Fibroblast of skin of abdomen (primary cell): ENCODE results near the gene TAT.
"Not testable (repeated sequence)": the region's sequence is repeated elsewhere in the genome, so short reads cannot be mapped to it uniquely, and the experiment has no call there.

Experiments
- DNase-seq: peaks from one replicate; pipeline ENCODE4 v3.0.0-alpha.2; 2013

Gene TAT

GRCh38 chr16:71584543-71585317, 7.8 kb upstream of the TAT start:
- DNase-seq = no peak

DNA sequence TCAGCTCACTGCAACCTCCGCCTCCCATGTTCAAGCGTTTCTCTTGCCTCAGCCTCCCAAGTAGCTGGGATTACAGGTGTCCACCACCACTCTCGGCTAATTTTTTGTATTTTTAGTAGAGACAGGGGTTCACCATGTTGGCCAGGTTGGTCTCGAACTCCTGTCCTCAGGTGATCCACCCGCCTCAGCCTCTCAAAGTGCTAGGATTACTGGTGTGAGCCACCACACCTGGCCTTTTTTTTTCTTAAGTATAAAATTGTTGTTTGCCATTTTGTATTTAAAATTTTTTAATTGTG, 5.6 kb upstream of the TAT start:
- DNase-seq = not testable (repeated sequence)

GRCh38 chr16:71574702-71575101, 2.2 kb downstream of the TAT start:
- DNase-seq = no peak

DNA sequence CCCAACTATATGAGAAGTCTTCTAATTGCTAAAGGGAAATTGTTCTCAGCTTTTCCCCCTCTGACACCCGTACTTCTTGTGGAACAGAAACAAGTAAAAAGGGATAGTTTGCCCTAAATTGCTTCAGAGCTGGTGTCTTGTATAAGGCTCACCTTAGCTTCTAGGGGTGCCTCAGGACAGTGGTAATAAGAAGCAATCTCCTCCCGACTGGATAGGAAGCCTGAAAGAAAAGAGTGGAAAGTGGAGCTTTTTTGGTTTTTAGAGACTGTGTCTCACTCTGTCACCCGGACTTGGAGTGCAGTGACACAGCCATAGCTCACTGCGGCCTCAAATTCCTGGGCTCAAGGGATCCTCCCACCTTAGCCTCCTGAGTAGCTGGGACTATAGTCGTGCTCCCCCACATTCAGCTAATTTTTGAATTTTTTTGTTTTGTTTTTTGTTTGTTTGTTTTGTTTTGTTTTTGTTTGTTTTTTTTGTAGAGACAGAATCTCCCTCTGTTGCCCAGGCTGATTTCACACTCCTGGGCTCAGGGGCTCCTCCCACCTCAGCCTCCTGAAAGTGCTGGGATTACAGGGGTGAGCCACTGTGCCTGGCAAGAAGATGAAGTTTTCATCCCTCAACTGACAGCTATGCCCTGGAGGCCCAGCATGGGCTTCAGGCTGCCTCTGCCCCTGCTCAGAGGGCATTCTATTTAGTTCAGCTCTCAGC, 3.4 kb downstream of the TAT start:
- no peak for DNase-seq

DNA sequence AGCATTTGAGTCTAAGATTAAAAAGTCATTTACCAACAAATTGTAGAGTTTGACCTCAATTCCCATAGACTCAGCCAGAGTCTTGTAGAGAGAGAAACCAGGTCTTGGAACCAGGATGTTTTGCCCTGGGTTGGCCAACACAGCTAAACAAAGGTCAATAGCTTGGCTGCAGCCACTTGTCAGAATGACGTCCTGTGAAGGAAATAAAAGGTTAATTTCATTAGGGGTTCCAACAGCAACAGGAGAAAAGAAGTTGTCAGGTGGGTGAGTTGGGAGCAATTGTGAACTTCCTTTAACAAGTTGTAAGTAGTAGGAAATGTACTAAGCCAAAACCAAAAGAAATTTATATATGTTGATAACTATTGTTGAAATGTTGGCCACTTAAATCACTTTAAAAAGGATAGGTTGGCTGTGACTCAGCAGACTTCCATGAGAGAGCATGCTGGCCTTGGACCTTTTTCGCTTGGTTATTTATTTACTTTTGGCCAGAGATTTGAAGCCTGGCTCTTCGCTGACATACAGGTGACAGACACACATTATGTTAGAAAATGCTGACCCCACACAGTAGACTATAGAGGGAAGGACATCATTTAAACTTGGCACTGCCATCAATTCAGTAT, 4.3 kb downstream of the TAT start:
- no peak for DNase-seq

DNA sequence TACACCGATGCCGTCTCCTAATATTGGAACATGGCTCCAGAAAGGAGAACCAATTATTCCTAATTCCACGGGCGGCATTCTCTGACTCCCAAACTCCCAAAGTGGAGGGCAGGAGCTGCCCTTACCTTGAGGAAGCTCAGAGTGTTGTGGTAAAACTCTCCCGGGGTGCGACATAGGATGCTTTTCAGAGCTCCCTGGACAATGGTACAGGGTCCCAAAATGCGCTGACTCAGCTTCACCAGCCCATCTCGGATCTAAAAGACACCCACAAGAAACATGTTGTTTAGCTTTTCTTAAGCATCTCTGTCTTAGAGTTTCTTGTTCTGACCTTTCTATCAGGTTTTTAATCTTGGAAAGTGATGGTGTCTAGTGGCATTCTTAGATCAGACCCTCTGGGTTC, 6.7 kb downstream of the TAT start:
- no peak for DNase-seq

GRCh38 chr16:71569621-71570020, 7.3 kb downstream of the TAT start:
- no peak for DNase-seq

GRCh38 chr16:71568551-71568950, 8.3 kb downstream of the TAT start:
- no peak for DNase-seq

- DNase-seq = no peak
Measured at GRCh38 chr16:71567931-71568330, 9.0 kb downstream of the TAT start.

- DNase-seq = no peak
Measured at GRCh38 chr16:71565812-71566700, 10.8 kb downstream of the TAT start.

DNA sequence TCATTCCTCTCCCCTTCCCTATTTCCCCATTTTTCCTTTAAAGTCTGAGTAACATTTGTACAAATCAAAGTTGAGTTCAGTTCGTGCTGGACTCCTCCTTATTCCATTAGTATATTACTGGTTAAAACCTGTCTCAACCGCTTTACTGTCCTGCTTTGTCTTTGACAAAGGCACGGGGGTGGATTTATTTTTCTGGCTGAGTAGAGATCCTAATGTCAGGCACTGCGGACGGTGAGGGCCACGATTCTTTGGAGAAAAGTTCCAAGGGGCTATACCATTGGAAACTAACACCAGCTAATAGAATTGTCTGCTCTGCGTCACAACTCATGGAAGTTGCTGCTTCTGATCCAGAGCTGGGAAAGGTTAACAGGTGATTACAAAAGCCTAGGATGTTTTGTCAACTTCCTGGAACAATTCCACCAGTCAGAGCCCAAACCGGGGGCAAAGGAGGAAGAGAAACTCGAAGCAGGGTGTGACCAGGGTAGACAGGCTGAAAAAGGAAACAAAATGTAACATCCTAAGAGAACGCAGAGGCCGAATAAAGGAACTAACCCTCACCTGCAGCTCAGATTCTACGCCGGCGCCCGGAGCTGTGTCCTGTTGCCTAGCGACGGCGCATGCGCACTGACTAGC, 12.4 kb downstream of the TAT start:
- no peak for DNase-seq

GRCh38 chr16:71562552-71562951, 14.3 kb downstream of the TAT start:
- DNase-seq = no peak

- not testable (repeated sequence) for DNase-seq
Measured at GRCh38 chr16:71561886-71562285, 15.0 kb downstream of the TAT start.

DNA sequence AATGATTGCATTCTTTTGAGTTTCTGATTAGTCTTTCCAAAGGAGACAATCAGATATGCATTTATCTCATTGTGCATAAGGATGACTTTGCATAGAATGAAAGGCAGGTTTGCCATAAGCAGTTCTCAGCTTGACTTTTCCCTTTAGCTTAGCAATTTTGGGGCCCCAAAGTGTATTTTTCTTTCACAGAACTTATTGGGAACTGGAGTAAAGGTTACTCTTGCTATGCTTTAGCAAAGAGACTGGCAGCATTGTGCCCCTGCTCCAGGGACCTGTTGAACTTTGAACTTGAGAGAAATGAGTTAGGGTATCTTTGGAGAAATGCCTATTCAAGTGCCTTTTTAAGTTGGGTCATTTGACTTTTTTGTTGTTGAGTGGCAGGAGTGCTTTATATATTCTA, 17.0 kb downstream of the TAT start:
- DNase-seq = no peak

DNA sequence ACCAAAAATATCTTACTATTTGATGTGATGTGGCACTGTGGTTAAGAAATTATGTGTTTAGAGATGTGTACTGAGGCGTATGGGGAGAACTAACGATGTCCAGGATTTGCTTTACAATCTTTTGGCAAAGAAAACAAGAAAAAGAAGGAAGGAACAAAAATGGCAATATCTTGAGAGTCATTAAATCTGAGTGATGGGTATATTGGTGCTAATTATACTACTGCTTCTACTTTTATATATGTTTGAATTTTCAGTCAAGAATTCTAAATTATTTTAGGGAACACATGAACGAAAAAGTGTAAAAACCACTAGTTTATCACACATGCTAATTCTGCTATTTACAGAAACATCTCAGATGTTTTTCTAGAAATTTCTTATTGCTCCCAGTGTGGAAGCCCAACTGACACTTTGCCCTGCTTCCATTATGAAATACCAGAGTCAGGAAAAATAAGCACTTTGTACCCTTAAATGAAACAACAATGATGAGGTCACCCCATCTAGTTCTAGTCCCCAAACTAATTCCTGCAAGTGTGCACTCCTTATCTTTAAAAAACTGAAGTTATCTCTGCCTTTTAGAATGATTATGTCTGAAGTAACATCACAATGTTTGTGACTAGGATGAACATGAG, 18.8 kb downstream of the TAT start:
- no peak for DNase-seq

- DNase-seq = no peak
Measured at GRCh38 chr16:71557299-71557698, 19.6 kb downstream of the TAT start.

DNA sequence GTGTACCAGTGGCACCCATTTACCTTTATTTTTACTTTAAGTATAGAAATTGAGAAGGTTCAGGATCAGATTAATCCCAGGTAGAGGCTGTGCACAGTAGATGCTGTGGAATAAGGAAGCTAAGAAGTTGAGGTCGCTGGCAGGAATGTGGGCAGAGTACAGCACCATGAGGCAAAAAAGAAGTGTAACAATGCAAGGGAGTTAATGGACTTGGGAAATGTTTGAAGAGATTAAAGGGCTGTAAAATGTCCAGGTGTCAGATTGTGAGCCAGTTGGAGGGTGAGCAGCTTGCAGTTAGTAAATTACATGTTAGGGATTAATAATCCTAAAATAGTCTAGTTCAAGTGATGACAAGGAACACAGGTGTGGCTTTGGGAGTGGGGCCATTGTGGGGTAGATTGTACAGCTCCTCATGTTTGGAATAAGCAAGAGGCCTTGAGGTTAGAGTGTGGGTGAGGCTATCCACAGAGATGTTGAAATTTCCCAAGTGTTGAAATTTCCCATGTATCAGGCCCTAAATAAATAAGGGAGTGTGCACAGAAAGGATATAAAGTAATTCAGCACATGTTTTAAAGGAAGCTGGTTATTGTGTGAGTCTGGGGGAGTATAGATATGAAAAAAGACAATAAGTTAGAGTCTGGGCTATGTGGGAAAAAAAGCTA, 21.5 kb downstream of the TAT start:
- DNase-seq = no peak

- no peak for DNase-seq
Measured at GRCh38 chr16:71552698-71553503, 24.0 kb downstream of the TAT start.

DNA sequence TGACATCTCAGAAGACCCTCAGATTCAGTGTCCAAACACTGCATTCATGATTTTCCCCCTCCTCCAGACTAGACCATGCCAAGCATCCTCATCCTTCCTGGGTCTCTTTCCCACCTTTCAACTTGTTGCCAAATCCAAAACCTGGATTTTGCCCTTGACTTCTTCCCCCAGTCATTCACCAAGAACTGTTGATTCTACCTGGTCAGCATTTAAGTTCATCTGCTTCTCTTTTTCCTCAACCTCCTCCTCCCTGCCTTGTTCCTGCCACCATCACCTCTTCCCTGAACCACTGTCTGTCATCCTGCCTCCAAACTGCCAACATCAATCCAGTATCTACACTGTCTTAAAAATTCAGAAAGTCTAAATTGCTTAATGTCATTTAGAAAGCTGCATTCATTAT, 29.7 kb downstream of the TAT start:
- DNase-seq = no peak

GRCh38 chr16:71542377-71542776, 34.5 kb downstream of the TAT start:
- DNase-seq = peak; percentile 19

GRCh38 chr16:71537643-71538042, 39.2 kb downstream of the TAT start:
- peak; percentile 20 for DNase-seq
